ENCODE measurements around the gene SPACDR. TPM values are rescaled to one million over a fixed set of nuclear protein-coding genes. Genes with fewer than 3 reads are reported as not detected.
A peak's percentile ranks its signal among the peaks of the same experiment; 100 is the strongest.

The SPACDR gene
- total RNA-seq, 3 donors from 2014 or later (not counting 1 experiment from before 2014, with no cell fraction given), result 2.3 to 4.1 (median 3.9) TPM

GRCh38 chr7:100430493-100431285, 33.4 kb downstream of the SPACDR start:
- no peaks in the 10 kb centered on the region for H3K27me3 ChIP-seq (ENCODE audit: control insufficient read depth, insufficient read depth, low read length)
- H3K36me3 ChIP-seq (ENCODE audit: control insufficient read depth, insufficient read depth, low read length), result peaks cover 24% of the 10 kb centered on the region
- H3K27me3 Mint-ChIP-seq (ENCODE audit: low read depth in 2 of 2), result peaks cover 0 to 5% of the 10 kb centered on the region in 2 donors
- H3K4me1 ChIP-seq (ENCODE audit: control insufficient read depth, insufficient read depth, low read length), result peaks cover 53% of the 10 kb centered on the region
- no peaks in the 10 kb centered on the region for H3K9me3 ChIP-seq (ENCODE audit: control insufficient read depth, insufficient read depth, low read length)
- peak overlapping the region; percentile 99 for H3K27ac ChIP-seq (ENCODE audit: low read length)
- TF ChIP-seq CTCF (IDR thresholded peaks at IDR 0.05), result no peak
- H3K4me3 Mint-ChIP-seq, result peak overlapping the region; percentile 81
- DNase-seq, result peak; percentile 56 to 64
- intact Hi-C loops (cut with micrococcal nuclease), result no loop called here
- H3K27ac Mint-ChIP-seq, result peak overlapping the region; percentile 97 to 99
- 19% methylated on average over 30 of the region's 31 CpGs for WGBS (ENCODE audit: insufficient coverage)
- H3K36me3 Mint-ChIP-seq, result no peaks in the 10 kb centered on the region
- no peaks in the 10 kb centered on the region for H3K9me3 Mint-ChIP-seq
- ATAC-seq, result peak in 2 of 3 donors; percentile 4
- H3K4me3 ChIP-seq (ENCODE audit: low read length), result peak overlapping the region; percentile 99
- H3K4me1 Mint-ChIP-seq, result peaks cover 51 to 66% of the 10 kb centered on the region in 2 donors

- Histone ChIP-seq H3K4me3 (ENCODE audit: low read length) (peak within 1 kb of the TSS; percentile 99), H3K27me3 (ENCODE audit: control insufficient read depth, insufficient read depth, low read length) (no peaks in the 10 kb centered on the region), H3K9me3 (ENCODE audit: control insufficient read depth, insufficient read depth, low read length) (no peaks in the 10 kb centered on the region), H3K27ac (ENCODE audit: low read length) (peak within 1 kb of the TSS; percentile 99), H3K4me1 (ENCODE audit: control insufficient read depth, insufficient read depth, low read length) (peaks cover 46% of the 10 kb centered on the region), H3K36me3 (ENCODE audit: control insufficient read depth, insufficient read depth, low read length) (peaks cover 24% of the 10 kb centered on the region)
- no peak for TF ChIP-seq CTCF (IDR thresholded peaks at IDR 0.05)
- peak within 1 kb of the TSS; percentile 97 to 99 for H3K27ac Mint-ChIP-seq
- peaks cover 45 to 60% of the 10 kb centered on the region in 2 donors for H3K4me1 Mint-ChIP-seq
- no peaks in the 10 kb centered on the region for H3K9me3 Mint-ChIP-seq
- under 1% methylated on average over 94 of the region's 95 CpGs for WGBS (ENCODE audit: insufficient coverage)
- H3K4me3 Mint-ChIP-seq, result peak within 1 kb of the TSS; percentile 96
- intact Hi-C loops (cut with micrococcal nuclease), result loop anchor here (2.0 to 10.0 kb wide), 3 partner anchors 61 to 205 kb away; no protein-coding TSS in a partner anchor
- peaks cover 0 to 5% of the 10 kb centered on the region in 2 donors for H3K27me3 Mint-ChIP-seq (ENCODE audit: low read depth in 2 of 2)
- DNase-seq (peak; percentile 97 to 98), ATAC-seq (peak; percentile 49 to 69 (median 57))
- H3K36me3 Mint-ChIP-seq, result no peaks in the 10 kb centered on the region
These were observed 34.2 kb downstream of the SPACDR start, which contains the start of gene MEPCE for GRCh38 chr7:100429637-100430492. Gene MEPCE, plus strand, starts transcription at chr7:100429831. Its CDS starts 188 bp downstream, at chr7:100430019.

GRCh38 chr7:100428967-100429636, 35.0 kb downstream of the SPACDR start:
- Mint-ChIP-seq H3K27me3 (ENCODE audit: low read depth in 2 of 2) (peaks cover 0 to 5% of the 10 kb centered on the region in 2 donors), H3K4me1 (peaks cover 41 to 61% of the 10 kb centered on the region in 2 donors), H3K4me3 (peak overlapping the region; percentile 96), H3K27ac (peak overlapping the region; percentile 97 to 99), H3K9me3 (no peaks in the 10 kb centered on the region), H3K36me3 (no peaks in the 10 kb centered on the region)
- Histone ChIP-seq H3K36me3 (ENCODE audit: control insufficient read depth, insufficient read depth, low read length) (peaks cover 20% of the 10 kb centered on the region), H3K27me3 (ENCODE audit: control insufficient read depth, insufficient read depth, low read length) (no peaks in the 10 kb centered on the region), H3K27ac (ENCODE audit: low read length) (peak overlapping the region; percentile 99), H3K9me3 (ENCODE audit: control insufficient read depth, insufficient read depth, low read length) (no peaks in the 10 kb centered on the region), H3K4me3 (ENCODE audit: low read length) (peak overlapping the region; percentile 99), H3K4me1 (ENCODE audit: control insufficient read depth, insufficient read depth, low read length) (peaks cover 40% of the 10 kb centered on the region)
- peak; percentile 100 for DNase-seq
- ATAC-seq, result peak; percentile 57 to 79 (median 60)
- intact Hi-C loops (cut with micrococcal nuclease), result loop anchor here (1.0 to 10.0 kb wide), 4 partner anchors 33 to 204 kb away; no protein-coding TSS in a partner anchor
- 0% methylated on average over 40 of the region's 40 CpGs for WGBS (ENCODE audit: insufficient coverage)
- no peak for TF ChIP-seq CTCF (IDR thresholded peaks at IDR 0.05)
